GM12878 (cell line): ENCODE results near the gene BCL2L13. TPM values are rescaled to one million over a fixed set of nuclear protein-coding genes. Genes with fewer than 3 reads are reported as not detected.

Source experiments
- ATAC-seq: fragments of 200-7000 bp; cut with Tn5 transposase; 3 replicates; pipeline ENCODE4 v1.9.1; 2020; ENCODE audit warnings: mild to moderate bottlenecking, moderate library complexity
- BruUV-seq: library from RNA; stranded (reverse); fragments of 400-500 nt; replicated peaks from 2 replicates; lab custom pipeline; 2021; lab: Mats Ljungman, UMichigan
- CTCF ChIA-PET: fragments of 300-600 bp; sonication (Branson Sonifier 250); formaldehyde crosslinking; extraction: SDS; loops from one replicate; lab custom pipeline; 2021; ENCODE audit warnings: inconsistent platforms; lab: Yijun Ruan, JAX
- POLR2A ChIA-PET: fragments of 350-600 bp; formaldehyde crosslinking; extraction: SDS; loops from one replicate; lab custom pipeline; 2021; ENCODE audit warnings: inconsistent platforms; lab: Charles Lee
- RAD21 ChIA-PET: fragments of 300-600 bp; sonication (Branson Sonifier 250); formaldehyde crosslinking; loops from one replicate; lab custom pipeline; 2023; ENCODE audit warnings: antibody characterized with exemption; ENCODE audit not compliant: unreplicated experiment; lab: Charles Lee
- SMC1A ChIA-PET: fragments of 300-600 bp; sonication (Branson Sonifier 250); formaldehyde crosslinking; loops from one replicate; lab custom pipeline; 2023; ENCODE audit not compliant: unreplicated experiment, uncharacterized antibody; lab: Charles Lee
- DNase-seq: peaks from one replicate; pipeline ENCODE4 v3.0.0-alpha.2; 2011; ENCODE audit warnings: low read depth, low spot score
- FAIRE-seq: peaks from 3 replicates; lab custom pipeline; 2011; peaks lifted over from hg19 to GRCh38; lab: Jason Lieb, UNC
- H2AFZ ChIP-seq: 2 replicates; pipeline ENCODE4 v1.6.0; 2011; ENCODE audit warnings: low read depth, low read length, control low read depth; ENCODE audit not compliant: control insufficient read depth
- H3K27ac ChIP-seq: 2 replicates; pipeline ENCODE4 v1.5.1; 2011; ENCODE audit warnings: control low read depth; ENCODE audit not compliant: control insufficient read depth, insufficient read depth
- H3K27me3 ChIP-seq, 2 experiments: replicated peaks in 1 of 2; 2 replicates each; pipeline versions ENCODE4 v1.6.0 to v1.6.1; 2011; ENCODE audit warnings: low read length in 1 of 2; ENCODE audit not compliant: control insufficient read depth in 2 of 2, insufficient read depth in 2 of 2
- H3K36me3 ChIP-seq, 2 experiments: 2 replicates each; pipeline ENCODE4 v1.5.1; 2011; ENCODE audit warnings: low read length in 1 of 2; ENCODE audit not compliant: control insufficient read depth in 2 of 2, insufficient read depth in 2 of 2
- H3K4me1 ChIP-seq: 2 replicates; pipeline ENCODE4 v1.6.1; 2011; ENCODE audit warnings: mild to moderate bottlenecking, low read length, moderate library complexity, mixed read lengths; ENCODE audit not compliant: control insufficient read depth, insufficient read depth
- H3K4me2 ChIP-seq: 2 replicates; pipeline ENCODE4 v1.6.0; 2011; ENCODE audit warnings: control low read depth; ENCODE audit not compliant: control insufficient read depth, insufficient read depth
- H3K4me3 ChIP-seq: fragments of 200-600 bp; sonication (generic); 2 replicates; pipeline ENCODE4 v1.5.1; 2016
- H3K79me2 ChIP-seq: 2 replicates; pipeline ENCODE4 v1.6.0; 2011; ENCODE audit warnings: low read length; ENCODE audit not compliant: control insufficient read depth, insufficient read depth
- H3K9ac ChIP-seq: 2 replicates; pipeline ENCODE4 v1.8.0; 2011; ENCODE audit warnings: low read length, control low read depth, mixed read lengths; ENCODE audit not compliant: control insufficient read depth, insufficient read depth
- H3K9me3 ChIP-seq: replicated peaks from 3 replicates; pipeline ENCODE4 v1.5.1; 2011; ENCODE audit warnings: mild to moderate bottlenecking, low read length; ENCODE audit not compliant: control insufficient read depth, insufficient read depth
- H4K20me1 ChIP-seq: 2 replicates; pipeline ENCODE4 v1.6.0; 2011; ENCODE audit not compliant: control insufficient read depth, insufficient read depth
- EP300 ChIP-seq, 2 experiments: fragments of 150-350 bp in 1 of 2; IDR thresholded peaks; 2 replicates each; pipeline ENCODE4 v1.6.1; 2011 to 2012; ENCODE audit warnings: low read depth in 2 of 2, low read length in 2 of 2, borderline replicate concordance in 1 of 2, improper control_type of control experiment in 1 of 2, inconsistent platforms in 1 of 2; ENCODE audit not compliant: control insufficient read depth in 1 of 2
- HDAC6 ChIP-seq: fragments of 200-600 bp; sonication (generic); IDR thresholded peaks from one replicate; pipeline ENCODE4 v1.8.0; 2017; ENCODE audit warnings: antibody characterized with exemption; ENCODE audit not compliant: unreplicated experiment
- HDGF ChIP-seq: fragments of 450-650 bp; IDR thresholded peaks from 2 replicates; pipeline ENCODE4 v1.6.1; 2016; ENCODE audit warnings: antibody characterized with exemption
- IRF4 ChIP-seq: IDR thresholded peaks from 2 replicates; pipeline ENCODE4 v1.6.1; 2011; ENCODE audit warnings: low read depth, low read length
- JUND ChIP-seq: IDR thresholded peaks from 2 replicates; pipeline ENCODE4 v1.6.1; 2012; ENCODE audit warnings: low read depth, mild to moderate bottlenecking, low read length, improper control_type of control experiment, moderate library complexity
- MTA3 ChIP-seq: IDR thresholded peaks from 2 replicates; pipeline ENCODE4 v1.6.1; 2012; ENCODE audit warnings: low read length, inconsistent platforms, borderline replicate concordance
- MYC ChIP-seq: IDR thresholded peaks from 2 replicates; pipeline ENCODE4 v1.6.1; 2011; ENCODE audit warnings: mild to moderate bottlenecking, low read length, moderate library complexity, inconsistent platforms; ENCODE audit not compliant: insufficient read depth, insufficient replicate concordance, insufficient read length, severe bottlenecking
- NR2C1 ChIP-seq: fragments of 450-650 bp; IDR thresholded peaks from 2 replicates; pipeline ENCODE4 v1.6.1; 2017; ENCODE audit warnings: antibody characterized with exemption, mild to moderate bottlenecking, moderate library complexity
- NR2F1 ChIP-seq: fragments of 450-650 bp; conservative IDR thresholded peaks from 2 replicates; pipeline ENCODE4 v1.6.1; 2017; ENCODE audit warnings: mild to moderate bottlenecking
- PAX8 ChIP-seq: fragments of 450-650 bp; IDR thresholded peaks from 2 replicates; pipeline ENCODE4 v1.6.1; 2017; ENCODE audit warnings: mild to moderate bottlenecking, moderate library complexity
- SIX5 ChIP-seq: IDR thresholded peaks from 2 replicates; pipeline ENCODE4 v1.6.1; 2011; ENCODE audit warnings: mild to moderate bottlenecking, low read depth, low read length, moderate library complexity; ENCODE audit not compliant: severe bottlenecking
- SMAD5 ChIP-seq: IDR thresholded peaks from 2 replicates; pipeline ENCODE4 v1.6.1; 2016; ENCODE audit warnings: antibody characterized with exemption, low read depth
- ZNF217 ChIP-seq: fragments of 450-650 bp; IDR thresholded peaks from 2 replicates; pipeline ENCODE4 v1.6.1; 2017; ENCODE audit warnings: antibody characterized with exemption, mild to moderate bottlenecking
- WGBS: methylation state at CpG from one replicate; pipeline ENCODE4 v1.1.6; 2016; ENCODE audit warnings: low lambda C conversion rate; ENCODE audit not compliant: insufficient replicate concordance, insufficient coverage; ENCODE audit errors: missing lambda C conversion rate; 5-methylcytosine and 5-hydroxymethylcytosine counted together
- in situ Hi-C: fragments of 300-500 bp; cut with MboI; formaldehyde crosslinking; loops from 9 replicates; pipeline ENCODE4 v1.14.3; 2018; ENCODE audit warnings: mixed read lengths
- intact Hi-C: fragments of 100-400 bp; cut with micrococcal nuclease; formaldehyde crosslinking; loops from one replicate; pipeline ENCODE4 v1.14.2; 2022; ENCODE audit not compliant: unreplicated experiment
- polyA plus RNA-seq, 11 experiments: library from polyadenylated mRNA; depleted of rRNA in 4 of 11; unstranded in 6 of 11; stranded (reverse) in 5 of 11; fragments of >200 nt; fragmentation: Nextera tagmentation in 4 of 11; fragmentation: Illumina TruSeq in 1 of 11; extraction: Ambion mirVana in 4 of 11; extraction: Trizol in 1 of 11; gene quantifications; 1 replicate in 1 of 11; 2 replicates in 10 of 11; pipeline versions ENCODE4 v1.2.1 to v1.2.3, GENCODE V29; 2011 to 2016; ENCODE audit warnings: inconsistent platforms in 2 of 11, missing spikeins in 2 of 11, low read depth in 1 of 11
- total RNA-seq, 4 experiments: library from RNA; depleted of rRNA in 3 of 4; stranded (reverse); fragments of >200 nt in 3 of 4; fragmentation: Illumina TruSeq in 1 of 4; extraction: Trizol in 1 of 4; gene quantifications; 2 replicates each; pipeline versions ENCODE4 v1.2.1 to v1.2.3, GENCODE V29; 2013 to 2021
- TF ChIP-seq, protein P1 (sequence below): IDR thresholded peaks from 2 replicates; pipeline ENCODE4 v1.6.1; 2012; ENCODE audit warnings: mild to moderate bottlenecking, low read depth, low read length
- TF ChIP-seq, protein P2 (sequence below): fragments of 450-650 bp; IDR thresholded peaks from 2 replicates; pipeline ENCODE4 v1.6.1; 2016; ENCODE audit warnings: mild to moderate bottlenecking, moderate library complexity, borderline replicate concordance

Gene BCL2L13
- total and polyA plus RNA-seq, 10 of the 15 experiments (the other 5 are each of a cell fraction or from before 2014, with no cell fraction given): 18.6 to 30.6 (median 28.2) TPM

DNA sequence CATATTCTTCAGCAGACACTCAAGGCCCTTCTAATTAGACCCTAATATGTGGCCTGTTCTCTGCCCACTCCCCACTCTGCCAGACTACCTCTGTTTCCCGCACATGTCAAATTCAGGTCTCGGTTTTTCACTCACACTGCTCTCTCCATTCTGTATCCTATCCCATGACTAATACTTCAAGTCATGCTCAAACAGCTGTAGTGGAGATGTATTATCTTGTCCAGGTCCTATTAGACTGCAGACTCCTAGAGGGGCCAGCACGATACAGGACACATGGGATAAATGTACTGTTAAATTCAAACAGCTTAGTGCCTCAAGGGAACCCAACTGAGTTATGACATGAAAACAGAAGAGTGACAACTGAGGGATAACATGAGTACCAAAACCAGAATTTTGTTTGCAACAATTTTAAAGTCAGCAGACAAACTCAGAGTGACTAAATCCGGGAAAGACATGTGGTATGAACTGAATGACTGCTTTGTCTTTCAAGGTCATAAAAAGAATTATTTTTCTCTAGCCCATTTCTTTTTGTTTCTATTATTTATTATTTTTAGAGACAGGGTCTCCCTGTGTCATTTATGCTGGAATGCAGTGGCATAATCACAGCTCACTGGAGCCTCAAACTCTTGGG lies 30.6 kb upstream of the BCL2L13 start:
- Histone ChIP-seq H3K4me3 (no peak overlapping the region), H3K79me2 (no peaks in the 10 kb centered on the region; the same call in 1 of the 2 replicates), H3K9me3 (no peaks in the 10 kb centered on the region), H3K27ac (no peak overlapping the region), H3K4me1 (no peaks in the 10 kb centered on the region), H3K9ac (no peak overlapping the region), H4K20me1 (no peaks in the 10 kb centered on the region), H3K4me2 (no peak overlapping the region), H3K27me3 (no peaks in the 10 kb centered on the region), H3K36me3 (peaks cover 3 to 22% of the 10 kb centered on the region in 2 experiments), H2AFZ (no peak overlapping the region)
- no peak for DNase-seq
- ChIA-PET SMC1A (no interaction called here), RAD21 (no interaction called here), CTCF (no interaction called here), POLR2A (no interaction called here)
- ATAC-seq: no peak
- 60% methylated on average over 4 of the region's 4 CpGs for WGBS
- in situ Hi-C loops (no loop called here), intact Hi-C loops (no loop called here)
- no TSS peak for BruUV-seq
- TF ChIP-seq HDGF (no peak), SIX5 (no peak), MTA3 (no peak), ZNF217 (no peak), SMAD5 (no peak), EP300 (IDR thresholded peaks at IDR 0.05; ENCODE audit: borderline replicate concordance in 1 of 2, control insufficient read depth in 1 of 2, low read depth in 2 of 2, low read length in 2 of 2) (no peak), MYC (no peak), NR2F1 (no peak), PAX8 (no peak), NR2C1 (no peak), JUND (no peak), HDAC6 (no peak), IRF4 (no peak)
- TF ChIP-seq, protein P1, sequence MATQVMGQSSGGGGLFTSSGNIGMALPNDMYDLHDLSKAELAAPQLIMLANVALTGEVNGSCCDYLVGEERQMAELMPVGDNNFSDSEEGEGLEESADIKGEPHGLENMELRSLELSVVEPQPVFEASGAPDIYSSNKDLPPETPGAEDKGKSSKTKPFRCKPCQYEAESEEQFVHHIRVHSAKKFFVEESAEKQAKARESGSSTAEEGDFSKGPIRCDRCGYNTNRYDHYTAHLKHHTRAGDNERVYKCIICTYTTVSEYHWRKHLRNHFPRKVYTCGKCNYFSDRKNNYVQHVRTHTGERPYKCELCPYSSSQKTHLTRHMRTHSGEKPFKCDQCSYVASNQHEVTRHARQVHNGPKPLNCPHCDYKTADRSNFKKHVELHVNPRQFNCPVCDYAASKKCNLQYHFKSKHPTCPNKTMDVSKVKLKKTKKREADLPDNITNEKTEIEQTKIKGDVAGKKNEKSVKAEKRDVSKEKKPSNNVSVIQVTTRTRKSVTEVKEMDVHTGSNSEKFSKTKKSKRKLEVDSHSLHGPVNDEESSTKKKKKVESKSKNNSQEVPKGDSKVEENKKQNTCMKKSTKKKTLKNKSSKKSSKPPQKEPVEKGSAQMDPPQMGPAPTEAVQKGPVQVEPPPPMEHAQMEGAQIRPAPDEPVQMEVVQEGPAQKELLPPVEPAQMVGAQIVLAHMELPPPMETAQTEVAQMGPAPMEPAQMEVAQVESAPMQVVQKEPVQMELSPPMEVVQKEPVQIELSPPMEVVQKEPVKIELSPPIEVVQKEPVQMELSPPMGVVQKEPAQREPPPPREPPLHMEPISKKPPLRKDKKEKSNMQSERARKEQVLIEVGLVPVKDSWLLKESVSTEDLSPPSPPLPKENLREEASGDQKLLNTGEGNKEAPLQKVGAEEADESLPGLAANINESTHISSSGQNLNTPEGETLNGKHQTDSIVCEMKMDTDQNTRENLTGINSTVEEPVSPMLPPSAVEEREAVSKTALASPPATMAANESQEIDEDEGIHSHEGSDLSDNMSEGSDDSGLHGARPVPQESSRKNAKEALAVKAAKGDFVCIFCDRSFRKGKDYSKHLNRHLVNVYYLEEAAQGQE: no peak
- TF ChIP-seq, protein P2, sequence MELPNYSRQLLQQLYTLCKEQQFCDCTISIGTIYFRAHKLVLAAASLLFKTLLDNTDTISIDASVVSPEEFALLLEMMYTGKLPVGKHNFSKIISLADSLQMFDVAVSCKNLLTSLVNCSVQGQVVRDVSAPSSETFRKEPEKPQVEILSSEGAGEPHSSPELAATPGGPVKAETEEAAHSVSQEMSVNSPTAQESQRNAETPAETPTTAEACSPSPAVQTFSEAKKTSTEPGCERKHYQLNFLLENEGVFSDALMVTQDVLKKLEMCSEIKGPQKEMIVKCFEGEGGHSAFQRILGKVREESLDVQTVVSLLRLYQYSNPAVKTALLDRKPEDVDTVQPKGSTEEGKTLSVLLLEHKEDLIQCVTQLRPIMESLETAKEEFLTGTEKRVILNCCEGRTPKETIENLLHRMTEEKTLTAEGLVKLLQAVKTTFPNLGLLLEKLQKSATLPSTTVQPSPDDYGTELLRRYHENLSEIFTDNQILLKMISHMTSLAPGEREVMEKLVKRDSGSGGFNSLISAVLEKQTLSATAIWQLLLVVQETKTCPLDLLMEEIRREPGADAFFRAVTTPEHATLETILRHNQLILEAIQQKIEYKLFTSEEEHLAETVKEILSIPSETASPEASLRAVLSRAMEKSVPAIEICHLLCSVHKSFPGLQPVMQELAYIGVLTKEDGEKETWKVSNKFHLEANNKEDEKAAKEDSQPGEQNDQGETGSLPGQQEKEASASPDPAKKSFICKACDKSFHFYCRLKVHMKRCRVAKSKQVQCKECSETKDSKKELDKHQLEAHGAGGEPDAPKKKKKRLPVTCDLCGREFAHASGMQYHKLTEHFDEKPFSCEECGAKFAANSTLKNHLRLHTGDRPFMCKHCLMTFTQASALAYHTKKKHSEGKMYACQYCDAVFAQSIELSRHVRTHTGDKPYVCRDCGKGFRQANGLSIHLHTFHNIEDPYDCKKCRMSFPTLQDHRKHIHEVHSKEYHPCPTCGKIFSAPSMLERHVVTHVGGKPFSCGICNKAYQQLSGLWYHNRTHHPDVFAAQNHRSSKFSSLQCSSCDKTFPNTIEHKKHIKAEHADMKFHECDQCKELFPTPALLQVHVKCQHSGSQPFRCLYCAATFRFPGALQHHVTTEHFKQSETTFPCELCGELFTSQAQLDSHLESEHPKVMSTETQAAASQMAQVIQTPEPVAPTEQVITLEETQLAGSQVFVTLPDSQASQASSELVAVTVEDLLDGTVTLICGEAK: no peak
- no peak for FAIRE-seq
